Measurements from ENCODE around the gene BPGM.

BPGM gene

DNA sequence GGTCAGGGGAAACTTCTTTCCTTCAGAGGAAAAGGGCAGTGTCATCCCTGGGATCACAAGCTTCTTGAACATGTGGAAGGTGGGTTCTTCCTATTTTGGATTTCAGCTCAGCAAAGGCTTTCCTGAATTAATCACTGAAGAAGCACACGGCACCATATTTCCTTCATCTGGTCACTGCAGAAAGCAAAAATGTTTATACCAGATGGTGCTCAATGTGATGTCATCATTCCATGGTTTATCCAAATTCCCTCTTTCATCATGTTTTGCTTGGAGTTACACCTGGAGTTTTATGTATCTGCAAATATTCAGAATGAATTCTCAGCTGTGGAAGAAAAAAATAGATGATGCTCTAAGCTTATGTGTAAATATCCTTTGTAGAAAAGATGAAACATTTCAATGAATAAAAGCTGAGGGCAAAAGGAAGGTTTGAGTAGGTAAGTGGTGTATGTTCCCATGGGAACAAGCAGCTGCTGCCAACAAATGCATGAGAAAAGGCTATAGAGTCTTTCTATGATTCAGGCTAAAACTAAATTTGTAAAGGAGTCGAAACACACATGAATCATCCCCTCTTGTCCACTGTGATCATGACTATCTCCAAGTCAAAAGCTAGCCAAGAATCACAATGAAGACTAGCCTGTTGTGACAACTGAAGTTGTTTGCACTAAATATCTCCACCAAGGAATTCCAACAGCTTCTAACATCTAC is 26.9 kb upstream of the BPGM start:
- no peaks in the 10 kb centered on the region for H3K27me3 ChIP-seq (ENCODE audit: insufficient read depth, low read depth, severe bottlenecking)
- no peaks in the 10 kb centered on the region for H3K36me3 ChIP-seq
- H3K4me3 ChIP-seq (ENCODE audit: low read depth, low read length): no peak overlapping the region
- H3K27ac ChIP-seq: no peak overlapping the region
- no peaks in the 10 kb centered on the region for H3K9me3 ChIP-seq (ENCODE audit: severe bottlenecking)
- no peak for TF ChIP-seq CTCF (IDR thresholded peaks at IDR 0.05; ENCODE audit: low read depth, low read length)
- no peak for DNase-seq

- no peak for DNase-seq
- H3K36me3 ChIP-seq: no peaks in the 10 kb centered on the region
- no peak overlapping the region for H3K4me3 ChIP-seq (ENCODE audit: low read depth, low read length)
- no peaks in the 10 kb centered on the region for H3K27me3 ChIP-seq (ENCODE audit: insufficient read depth, low read depth, severe bottlenecking)
- TF ChIP-seq CTCF (IDR thresholded peaks at IDR 0.05; ENCODE audit: low read depth, low read length): no peak
- H3K27ac ChIP-seq: no peak overlapping the region
- H3K9me3 ChIP-seq (ENCODE audit: severe bottlenecking): no peaks in the 10 kb centered on the region
These were observed 24.2 kb upstream of the BPGM start for GRCh38 chr7:134622303-134622995.

DNA sequence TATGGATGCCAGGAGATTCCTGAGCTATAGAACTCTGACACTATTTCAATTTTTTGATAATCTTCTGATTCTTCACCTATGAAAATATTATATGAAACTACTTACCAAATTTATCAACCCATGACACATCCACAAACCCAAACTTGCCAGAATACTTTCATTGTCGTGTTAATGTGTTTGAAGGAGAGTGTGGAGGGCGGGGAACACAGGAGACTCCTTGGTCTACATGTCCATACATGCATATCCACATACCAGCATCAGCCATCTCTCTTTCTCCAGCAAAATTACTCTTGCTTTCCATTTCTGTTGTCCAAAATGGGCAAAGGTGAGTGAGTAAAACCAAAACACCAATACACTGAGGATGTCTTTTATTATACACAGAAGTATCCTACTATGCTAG is 23.5 kb upstream of the BPGM start:
- TF ChIP-seq CTCF (IDR thresholded peaks at IDR 0.05; ENCODE audit: low read depth, low read length): no peak
- no peak for DNase-seq
- Histone ChIP-seq H3K36me3 (no peaks in the 10 kb centered on the region), H3K9me3 (ENCODE audit: severe bottlenecking) (no peaks in the 10 kb centered on the region), H3K4me3 (ENCODE audit: low read depth, low read length) (no peak overlapping the region), H3K27ac (no peak overlapping the region), H3K27me3 (ENCODE audit: insufficient read depth, low read depth, severe bottlenecking) (no peaks in the 10 kb centered on the region)

GRCh38 chr7:134625550-134625949 is 21.1 kb upstream of the BPGM start:
- DNase-seq: no peak

GRCh38 chr7:134627109-134627774 is 19.4 kb upstream of the BPGM start:
- H3K9me3 ChIP-seq (ENCODE audit: severe bottlenecking): no peaks in the 10 kb centered on the region
- no peak overlapping the region for H3K4me3 ChIP-seq (ENCODE audit: low read depth, low read length)
- no peaks in the 10 kb centered on the region for H3K27me3 ChIP-seq (ENCODE audit: insufficient read depth, low read depth, severe bottlenecking)
- no peak overlapping the region for H3K27ac ChIP-seq
- H3K36me3 ChIP-seq: no peaks in the 10 kb centered on the region
- no peak for DNase-seq
- no peak for TF ChIP-seq CTCF (IDR thresholded peaks at IDR 0.05; ENCODE audit: low read depth, low read length)

More at GRCh38 chr7:134625550-134625949, 21.1 kb upstream of the BPGM start:
- Histone ChIP-seq H3K27me3 (ENCODE audit: insufficient read depth, low read depth, severe bottlenecking) (no peaks in the 10 kb centered on the region), H3K9me3 (ENCODE audit: severe bottlenecking) (no peaks in the 10 kb centered on the region), H3K4me3 (ENCODE audit: low read depth, low read length) (no peak overlapping the region), H3K36me3 (no peaks in the 10 kb centered on the region), H3K27ac (no peak overlapping the region)
- TF ChIP-seq CTCF (IDR thresholded peaks at IDR 0.05; ENCODE audit: low read depth, low read length): no peak
